HL-60/S4 (cell line): ENCODE results near the gene TMEM225.
"Not testable (repeated sequence)": the region's sequence is repeated elsewhere in the genome, so short reads cannot be mapped to it uniquely, and the experiment has no call there.

Experiments
- in situ Hi-C: fragments of 300-500 bp; cut with MboI; formaldehyde crosslinking; loops from 2 replicates; pipeline ENCODE4 v1.14.3; 2022; ENCODE audit warnings: low sequenced_read_pairs

Gene TMEM225, protein sequence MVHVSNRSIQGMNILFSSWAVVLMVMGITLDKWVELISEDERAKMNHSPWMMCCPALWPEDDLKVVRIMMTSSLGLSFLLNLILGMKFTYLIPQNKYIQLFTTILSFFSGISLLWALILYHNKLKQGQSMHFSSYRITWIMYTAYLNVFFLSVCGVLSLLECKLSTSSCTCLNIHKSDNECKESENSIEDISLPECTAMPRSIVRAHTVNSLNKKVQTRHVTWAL

GRCh38 chr11:123885570-123885969 is at the start of gene TMEM225:
TMEM225 (minus strand) TSS chr11:123885670; CDS start chr11:123885425, 245 bp downstream.
- in situ Hi-C loops = no loop called here

DNA sequence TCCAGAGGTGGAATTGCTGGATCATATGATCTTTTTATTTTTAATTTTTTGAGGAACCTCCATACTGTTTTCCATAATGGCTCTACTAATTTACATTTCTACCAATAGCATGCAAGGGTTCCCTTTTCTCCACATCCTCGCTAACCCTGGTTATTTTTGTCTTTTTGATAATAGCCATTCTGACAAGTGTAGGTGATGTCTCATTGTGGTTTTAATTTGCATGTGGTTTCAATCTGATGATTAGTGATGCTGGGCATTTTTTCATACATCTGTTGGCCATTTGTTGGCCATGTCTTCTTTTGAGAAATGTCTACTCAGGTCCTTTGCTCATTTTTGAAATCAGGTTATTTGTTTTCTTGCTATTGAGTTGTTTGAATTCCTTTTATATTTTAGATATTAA is 38.6 kb upstream of the TMEM225 start:
- in situ Hi-C loops = no loop called here

GRCh38 chr11:123920943-123921342 is 35.5 kb upstream of the TMEM225 start:
- in situ Hi-C loops = no loop called here

DNA sequence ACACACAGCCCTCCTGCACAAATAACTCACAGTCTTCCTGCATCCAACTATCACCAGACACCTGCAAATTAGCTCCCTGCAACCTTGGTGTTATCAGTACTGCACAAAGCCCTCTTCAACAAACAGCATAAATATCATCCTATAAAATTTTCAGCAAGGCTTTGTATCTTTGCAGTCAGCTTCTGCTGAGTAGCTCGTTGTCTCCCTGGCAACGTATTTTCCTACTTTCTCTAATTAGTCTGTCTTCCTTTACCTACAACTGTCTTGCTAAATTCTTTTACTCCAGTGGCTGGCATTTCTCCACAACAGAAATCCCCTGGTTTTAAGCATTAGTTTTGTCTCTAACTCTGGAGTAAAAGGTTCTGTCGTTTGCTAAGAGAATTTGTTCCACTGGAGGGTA is 20.4 kb upstream of the TMEM225 start:
- in situ Hi-C loops = no loop called here

- in situ Hi-C loops = no loop called here
Measured at GRCh38 chr11:123904932-123905331, 19.5 kb upstream of the TMEM225 start.

DNA sequence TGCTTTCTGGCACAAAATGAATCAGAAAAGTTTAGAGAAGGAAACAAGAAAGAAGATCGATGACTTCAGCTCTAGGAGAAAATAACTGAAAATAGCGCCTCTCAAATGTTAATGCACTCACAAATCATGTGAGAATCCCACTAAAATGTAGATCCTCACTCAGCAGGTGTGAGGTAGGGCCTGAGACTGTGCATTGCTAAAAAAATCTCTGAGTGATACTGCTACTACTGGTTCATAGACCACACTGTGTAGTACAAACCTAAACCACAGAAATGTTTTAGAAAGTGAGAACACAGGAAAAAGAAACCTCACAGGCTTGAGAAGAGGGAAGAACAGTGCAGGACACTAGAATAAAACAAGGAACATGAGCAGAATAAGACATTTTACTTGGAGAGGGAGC is 18.5 kb upstream of the TMEM225 start:
- in situ Hi-C loops = no loop called here

GRCh38 chr11:123901867-123902266 is 16.4 kb upstream of the TMEM225 start, which contains the start of gene OR8D4:
OR8D4 (plus strand) TSS chr11:123902167; CDS start chr11:123906432, 4,265 bp downstream.
- in situ Hi-C loops = no loop called here

- in situ Hi-C loops = no loop called here
Measured at GRCh38 chr11:123899792-123900191, 14.3 kb upstream of the TMEM225 start.

DNA sequence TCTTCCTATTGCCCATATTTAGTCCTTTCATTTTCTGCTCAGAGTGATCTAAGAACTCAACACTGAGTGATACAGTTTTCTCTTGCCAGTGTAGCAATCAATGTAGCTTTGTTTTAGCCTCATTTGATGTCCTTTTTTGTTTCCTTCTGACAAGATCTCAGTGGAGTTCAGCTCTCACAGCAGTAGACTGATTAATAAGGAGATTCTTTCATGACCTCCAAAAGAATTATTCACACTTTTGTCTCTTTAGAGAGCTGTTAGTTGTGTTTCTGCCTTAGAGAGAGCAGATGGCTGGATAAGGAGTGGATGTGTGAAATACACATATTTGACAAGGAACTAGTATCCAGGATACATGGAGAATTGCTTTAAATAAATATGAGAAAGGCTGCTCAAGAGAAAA is 6.6 kb upstream of the TMEM225 start:
- in situ Hi-C loops = no loop called here

GRCh38 chr11:123880912-123881311 is 4.6 kb downstream of the TMEM225 start:
- in situ Hi-C loops = no loop called here

DNA sequence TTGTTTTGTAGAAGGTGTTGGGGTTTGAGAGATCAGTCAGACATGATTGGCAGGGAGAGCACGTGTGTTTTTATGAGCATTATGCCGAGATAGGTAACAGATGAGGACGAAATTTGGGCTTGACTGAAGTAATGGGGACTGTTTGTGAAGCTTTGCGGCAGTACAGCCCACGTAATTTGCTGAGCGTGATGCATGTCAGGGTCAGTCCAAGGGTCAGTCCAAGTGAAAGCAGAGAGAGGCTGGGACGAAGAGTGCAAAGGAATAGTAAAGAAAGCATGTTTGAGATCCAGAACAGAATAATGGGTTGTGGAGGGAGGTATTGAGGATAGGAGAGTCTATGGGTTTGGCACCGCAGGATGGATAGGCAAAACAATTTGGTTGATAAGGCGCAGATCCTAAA is 17.7 kb downstream of the TMEM225 start:
- in situ Hi-C loops = not testable (repeated sequence)

DNA sequence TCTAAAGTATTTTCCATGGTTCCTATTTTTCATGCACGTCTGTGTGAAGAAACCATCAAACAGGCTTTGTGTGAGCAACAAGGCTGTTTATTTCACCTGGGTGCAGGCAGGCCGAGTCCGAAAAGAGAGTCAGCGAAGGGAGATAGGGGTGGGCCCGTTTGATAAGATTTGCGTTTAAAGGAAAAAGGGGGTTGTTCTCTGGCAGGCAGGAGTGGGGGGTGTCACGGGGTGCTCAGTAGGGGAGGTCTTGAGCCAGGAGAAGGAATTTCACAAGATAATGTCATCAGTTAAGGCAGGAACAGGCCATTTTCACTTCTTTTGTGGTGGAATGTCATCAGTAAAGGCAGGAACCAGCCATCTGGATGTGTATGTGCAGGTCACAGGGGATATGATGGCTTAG is 20.2 kb downstream of the TMEM225 start:
- in situ Hi-C loops = not testable (repeated sequence)

DNA sequence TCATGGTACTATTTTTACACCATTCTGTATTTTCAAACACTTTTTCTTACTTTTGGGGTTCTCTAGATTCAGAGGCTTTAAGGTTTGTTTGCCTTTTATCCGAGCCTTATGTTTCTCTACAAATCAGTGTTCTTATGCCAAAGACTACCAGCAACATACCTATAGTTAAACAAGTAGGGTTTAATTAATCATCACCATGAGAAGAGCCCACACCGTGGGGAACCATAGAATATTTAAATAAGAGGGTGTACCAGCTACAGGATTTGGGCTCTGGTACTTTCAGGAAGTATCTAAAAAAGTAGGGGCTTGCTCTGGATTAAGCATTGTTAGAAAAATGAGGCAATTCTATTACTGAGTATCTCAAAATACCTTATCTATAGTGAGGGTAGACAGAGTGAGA is 25.7 kb downstream of the TMEM225 start:
- in situ Hi-C loops = no loop called here

DNA sequence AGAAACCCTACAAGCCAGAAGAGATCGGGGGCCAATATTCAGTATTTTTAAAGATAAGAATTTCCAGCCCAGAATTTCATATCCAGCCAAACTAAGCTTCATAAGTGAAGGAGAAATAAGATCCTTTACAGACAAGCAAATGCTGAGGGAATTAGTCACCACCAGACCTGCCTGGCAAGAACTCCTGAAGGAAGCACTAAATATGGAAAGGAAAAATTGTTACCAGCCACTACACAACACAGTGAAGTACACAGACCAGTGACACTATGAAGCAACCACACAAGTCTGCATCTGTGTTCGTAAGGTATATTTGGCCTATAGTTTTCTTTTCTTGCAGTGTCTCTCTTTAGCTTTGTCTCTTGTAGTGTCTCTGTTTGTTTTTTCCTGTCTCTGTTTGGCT is 29.0 kb downstream of the TMEM225 start:
- in situ Hi-C loops = no loop called here

GRCh38 chr11:123853038-123853437 is 32.4 kb downstream of the TMEM225 start:
- in situ Hi-C loops = no loop called here

GRCh38 chr11:123852321-123852720 is 33.1 kb downstream of the TMEM225 start:
- in situ Hi-C loops = no loop called here

GRCh38 chr11:123851110-123851509 is 34.4 kb downstream of the TMEM225 start:
- in situ Hi-C loops = no loop called here

DNA sequence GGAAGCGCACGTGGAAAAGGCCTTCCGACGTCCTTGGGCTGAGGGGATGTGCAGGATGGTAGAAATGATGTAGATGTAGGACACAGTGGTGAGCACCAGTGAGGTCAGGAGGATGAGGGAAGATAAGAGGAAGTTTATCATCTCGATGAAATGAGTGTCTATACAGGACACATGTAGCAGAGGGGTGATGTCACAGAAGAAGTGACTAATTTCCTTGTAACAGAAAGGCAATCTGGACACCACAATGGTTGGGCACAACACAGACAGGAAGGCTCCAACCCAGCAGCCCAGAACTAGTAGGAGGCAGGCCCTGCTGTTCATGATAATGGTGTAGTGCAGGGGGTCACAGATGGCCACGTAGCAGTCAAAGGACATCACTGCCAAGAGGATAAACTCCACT is 44.3 kb downstream of the TMEM225 start:
- in situ Hi-C loops = no loop called here

DNA sequence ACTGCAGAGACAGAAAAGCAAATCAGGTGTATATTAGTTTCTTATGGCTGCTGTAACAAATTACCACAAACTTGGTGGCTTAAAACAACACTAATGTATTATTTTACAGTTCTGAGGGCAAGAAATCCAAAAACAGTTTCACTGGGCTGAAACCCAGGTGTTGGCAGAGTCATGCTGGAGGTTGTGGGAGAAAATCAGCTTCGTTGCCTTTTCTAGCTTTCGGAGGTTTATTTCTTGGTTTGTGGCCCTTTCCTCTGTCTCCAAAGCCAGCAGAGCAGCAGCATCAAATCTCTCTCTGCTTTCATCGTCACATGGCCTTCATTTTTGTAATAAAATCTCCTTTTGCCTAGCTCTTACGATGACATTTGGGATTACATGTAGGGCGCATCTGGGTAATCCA is 46.3 kb downstream of the TMEM225 start:
- in situ Hi-C loops = no loop called here

DNA sequence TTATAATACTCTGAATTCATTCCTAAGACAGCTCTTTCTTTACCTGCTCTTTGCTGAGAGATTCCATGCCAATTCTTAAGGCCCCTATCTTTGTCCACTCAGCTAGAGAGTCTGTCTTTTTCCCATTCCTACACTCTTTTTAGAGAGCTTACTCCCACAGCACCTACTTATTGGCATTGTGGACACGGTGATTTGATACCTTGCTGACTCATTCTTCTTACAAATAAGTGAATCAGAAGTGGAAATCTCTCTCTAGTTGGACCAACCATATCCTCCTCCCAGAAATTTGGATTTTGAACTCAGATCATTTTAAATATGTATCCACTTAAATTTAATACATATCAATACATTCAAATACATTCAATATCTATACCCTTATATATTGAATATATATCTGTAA is 46.8 kb downstream of the TMEM225 start:
- in situ Hi-C loops = no loop called here

DNA sequence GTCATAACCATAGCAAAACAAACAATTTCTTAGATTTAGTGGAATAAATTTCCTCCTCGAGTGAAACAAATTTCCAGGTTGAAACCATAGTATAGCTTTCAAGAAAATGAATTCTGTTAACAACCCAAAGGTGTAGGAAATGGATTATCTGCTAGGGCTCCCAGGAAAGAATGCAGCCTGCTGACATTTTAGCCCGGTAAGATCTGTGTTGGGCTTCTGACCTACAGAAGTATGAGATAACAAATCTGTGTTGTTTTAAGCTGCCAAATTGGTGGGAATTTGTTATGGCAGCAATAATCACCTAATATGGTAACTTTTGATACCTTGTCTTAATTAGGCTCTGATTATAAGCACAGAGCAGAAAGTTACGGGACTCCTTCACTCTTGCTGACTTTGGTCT is 47.3 kb downstream of the TMEM225 start:
- in situ Hi-C loops = no loop called here

GRCh38 chr11:123833095-123833494 is 52.4 kb downstream of the TMEM225 start:
- in situ Hi-C loops = no loop called here
